Measurements from ENCODE around the gene UBE3D.
A peak's percentile ranks its signal among the peaks of the same experiment; 100 is the strongest.

Gene UBE3D

GRCh38 chr6:83071707-83072106, 6.1 kb upstream of the UBE3D start:
- peak overlapping the region; percentile 21 for H3K4me3 ChIP-seq (ENCODE audit: low read depth, low read length)
- peak; percentile 71 for DNase-seq (ENCODE audit: low read depth)
- no peak for TF ChIP-seq CTCF (IDR thresholded peaks at IDR 0.05; ENCODE audit: control insufficient read depth, extremely low read depth, insufficient read depth)

- no peak for TF ChIP-seq CTCF (IDR thresholded peaks at IDR 0.05; ENCODE audit: control insufficient read depth, extremely low read depth, insufficient read depth)
- H3K4me3 ChIP-seq (ENCODE audit: low read depth, low read length): peak overlapping the region; percentile 19
- no peak for DNase-seq (ENCODE audit: low read depth)
Measured at GRCh38 chr6:83071023-83071422, 5.4 kb upstream of the UBE3D start.

- H3K4me3 ChIP-seq (ENCODE audit: low read depth, low read length): no peak overlapping the region
- no peak for DNase-seq (ENCODE audit: low read depth)
- no peak for TF ChIP-seq CTCF (IDR thresholded peaks at IDR 0.05; ENCODE audit: control insufficient read depth, extremely low read depth, insufficient read depth)
Measured at GRCh38 chr6:83069633-83070032, 4.0 kb upstream of the UBE3D start.

GRCh38 chr6:83068616-83069015, 3.0 kb upstream of the UBE3D start:
- H3K4me3 ChIP-seq (ENCODE audit: low read depth, low read length): peak overlapping the region; percentile 77
- no peak for DNase-seq (ENCODE audit: low read depth)
- TF ChIP-seq CTCF (IDR thresholded peaks at IDR 0.05; ENCODE audit: control insufficient read depth, extremely low read depth, insufficient read depth): no peak

GRCh38 chr6:83067448-83068439, 2.1 kb upstream of the UBE3D start, which contains the start of gene DOP1A:
DOP1A (plus strand) TSS chr6:83067671; CDS start chr6:83096978, 29,307 bp downstream.
- H3K4me3 ChIP-seq (ENCODE audit: low read depth, low read length): peak within 1 kb of the TSS; percentile 77
- TF ChIP-seq CTCF (IDR thresholded peaks at IDR 0.05; ENCODE audit: control insufficient read depth, extremely low read depth, insufficient read depth): peak; percentile 97
- peak; percentile 75 for DNase-seq (ENCODE audit: low read depth)

GRCh38 chr6:83062225-83062624, 3.4 kb downstream of the UBE3D start:
- DNase-seq (ENCODE audit: low read depth): no peak
- no peak overlapping the region for H3K4me3 ChIP-seq (ENCODE audit: low read depth, low read length)
- TF ChIP-seq CTCF (IDR thresholded peaks at IDR 0.05; ENCODE audit: control insufficient read depth, extremely low read depth, insufficient read depth): no peak

Data from LNCaP clone FGC (cell line).